ENCODE measurements around the gene BSND. TPM values are rescaled to one million over a fixed set of nuclear protein-coding genes. Genes with fewer than 3 reads are reported as not detected.

BSND gene
- total RNA-seq, 2 experiments from 2014 or later = not detected

GRCh38 chr1:55040083-55040932 lies 41.6 kb downstream of the BSND start:
- DNase-seq = no peak
- H3K9me3 Mint-ChIP-seq = no peaks in the 10 kb centered on the region
- no peak overlapping the region for H3K4me3 Mint-ChIP-seq
- H3K4me1 Mint-ChIP-seq = peaks cover 2% of the 10 kb centered on the region
- no peaks in the 10 kb centered on the region for H3K36me3 Mint-ChIP-seq
- H3K27ac Mint-ChIP-seq = no peak overlapping the region
- peaks cover 71% of the 10 kb centered on the region for H3K27me3 Mint-ChIP-seq

DNA sequence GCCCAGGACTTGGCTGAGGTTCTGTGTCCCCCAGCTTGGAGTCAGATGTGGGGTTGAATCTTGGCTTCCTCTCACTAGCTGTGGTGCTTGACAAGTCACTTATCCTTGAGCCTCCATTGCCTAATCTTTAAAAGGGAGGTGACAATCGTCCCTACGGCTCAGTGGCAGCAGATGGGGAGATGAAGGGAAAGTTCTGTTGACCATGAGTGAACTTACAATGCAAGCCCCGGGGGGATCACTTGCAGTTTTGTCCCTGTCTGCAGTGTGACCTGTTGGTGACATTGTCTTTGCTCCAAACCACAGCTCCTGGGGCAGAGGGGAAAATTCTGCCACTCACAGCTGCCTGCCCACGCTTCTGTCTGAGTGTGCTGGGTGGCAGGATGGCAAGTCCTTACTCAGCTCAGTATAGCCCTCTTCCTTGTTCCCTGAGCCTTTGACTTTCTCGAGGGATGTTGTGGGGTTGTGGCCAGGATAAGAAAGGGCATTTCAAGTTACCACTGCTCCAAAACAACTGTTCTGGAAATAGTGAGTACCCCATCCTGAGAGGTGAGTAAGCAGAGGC lies 42.3 kb downstream of the BSND start:
- Mint-ChIP-seq H3K27ac (no peak overlapping the region), H3K36me3 (no peaks in the 10 kb centered on the region), H3K9me3 (no peaks in the 10 kb centered on the region), H3K4me3 (no peak overlapping the region), H3K4me1 (peaks cover 2% of the 10 kb centered on the region), H3K27me3 (peaks cover 64% of the 10 kb centered on the region)
- no peak for DNase-seq

GRCh38 chr1:55041613-55042012 lies 42.9 kb downstream of the BSND start:
- Mint-ChIP-seq H3K4me3 (no peak overlapping the region), H3K27ac (no peak overlapping the region), H3K27me3 (peaks cover 59% of the 10 kb centered on the region), H3K36me3 (no peaks in the 10 kb centered on the region), H3K4me1 (peaks cover 2% of the 10 kb centered on the region), H3K9me3 (no peaks in the 10 kb centered on the region)
- DNase-seq = no peak

- no peak overlapping the region for H3K27ac Mint-ChIP-seq
- no peaks in the 10 kb centered on the region for H3K36me3 Mint-ChIP-seq
- H3K4me1 Mint-ChIP-seq = peaks cover 2% of the 10 kb centered on the region
- no peak for DNase-seq
- H3K9me3 Mint-ChIP-seq = no peaks in the 10 kb centered on the region
- H3K4me3 Mint-ChIP-seq = no peak overlapping the region
- peaks cover 46% of the 10 kb centered on the region for H3K27me3 Mint-ChIP-seq
Measured at GRCh38 chr1:55043011-55043410, 44.3 kb downstream of the BSND start.

- Mint-ChIP-seq H3K9me3 (no peaks in the 10 kb centered on the region), H3K4me1 (peaks cover 2% of the 10 kb centered on the region), H3K4me3 (no peak overlapping the region), H3K36me3 (no peaks in the 10 kb centered on the region), H3K27me3 (peaks cover 39% of the 10 kb centered on the region), H3K27ac (no peak overlapping the region)
- no peak for DNase-seq
Measured at GRCh38 chr1:55043726-55044125, 45.0 kb downstream of the BSND start.

GRCh38 chr1:55044617-55045397 lies 46.1 kb downstream of the BSND start:
- H3K27ac Mint-ChIP-seq = no peak overlapping the region
- no peaks in the 10 kb centered on the region for H3K36me3 Mint-ChIP-seq
- peaks cover 28% of the 10 kb centered on the region for H3K27me3 Mint-ChIP-seq
- no peak for DNase-seq
- H3K9me3 Mint-ChIP-seq = no peaks in the 10 kb centered on the region
- no peak overlapping the region for H3K4me3 Mint-ChIP-seq
- H3K4me1 Mint-ChIP-seq = peaks cover 2% of the 10 kb centered on the region

GRCh38 chr1:55045430-55045829 lies 46.7 kb downstream of the BSND start:
- no peaks in the 10 kb centered on the region for H3K9me3 Mint-ChIP-seq

GRCh38 chr1:55046871-55047270 lies 48.1 kb downstream of the BSND start:
- no peak for DNase-seq
- H3K27me3 Mint-ChIP-seq = peaks cover 7% of the 10 kb centered on the region
- no peaks in the 10 kb centered on the region for H3K36me3 Mint-ChIP-seq
- no peak overlapping the region for H3K27ac Mint-ChIP-seq
- no peaks in the 10 kb centered on the region for H3K9me3 Mint-ChIP-seq
- H3K4me1 Mint-ChIP-seq = no peaks in the 10 kb centered on the region
- no peak overlapping the region for H3K4me3 Mint-ChIP-seq

More at GRCh38 chr1:55045430-55045829, 46.7 kb downstream of the BSND start:
- Mint-ChIP-seq H3K36me3 (no peaks in the 10 kb centered on the region), H3K4me3 (no peak overlapping the region), H3K27me3 (peaks cover 22% of the 10 kb centered on the region), H3K4me1 (no peaks in the 10 kb centered on the region), H3K27ac (no peak overlapping the region)
- no peak for DNase-seq

GRCh38 chr1:55047611-55048010 lies 48.9 kb downstream of the BSND start:
- Mint-ChIP-seq H3K4me1 (no peaks in the 10 kb centered on the region), H3K27ac (no peak overlapping the region), H3K36me3 (no peaks in the 10 kb centered on the region), H3K4me3 (no peak overlapping the region), H3K27me3 (no peaks in the 10 kb centered on the region), H3K9me3 (no peaks in the 10 kb centered on the region)
- DNase-seq = no peak

GRCh38 chr1:55048453-55049270 lies 49.9 kb downstream of the BSND start:
- Mint-ChIP-seq H3K4me1 (no peaks in the 10 kb centered on the region), H3K4me3 (no peak overlapping the region), H3K9me3 (no peaks in the 10 kb centered on the region), H3K27me3 (no peaks in the 10 kb centered on the region), H3K36me3 (no peaks in the 10 kb centered on the region), H3K27ac (no peak overlapping the region)
- no peak for DNase-seq

GRCh38 chr1:55049271-55049913 lies 50.7 kb downstream of the BSND start:
- H3K4me1 Mint-ChIP-seq = no peaks in the 10 kb centered on the region
- H3K36me3 Mint-ChIP-seq = no peaks in the 10 kb centered on the region
- no peaks in the 10 kb centered on the region for H3K27me3 Mint-ChIP-seq
- no peaks in the 10 kb centered on the region for H3K9me3 Mint-ChIP-seq
- no peak overlapping the region for H3K4me3 Mint-ChIP-seq
- DNase-seq = no peak
- no peak overlapping the region for H3K27ac Mint-ChIP-seq

DNA sequence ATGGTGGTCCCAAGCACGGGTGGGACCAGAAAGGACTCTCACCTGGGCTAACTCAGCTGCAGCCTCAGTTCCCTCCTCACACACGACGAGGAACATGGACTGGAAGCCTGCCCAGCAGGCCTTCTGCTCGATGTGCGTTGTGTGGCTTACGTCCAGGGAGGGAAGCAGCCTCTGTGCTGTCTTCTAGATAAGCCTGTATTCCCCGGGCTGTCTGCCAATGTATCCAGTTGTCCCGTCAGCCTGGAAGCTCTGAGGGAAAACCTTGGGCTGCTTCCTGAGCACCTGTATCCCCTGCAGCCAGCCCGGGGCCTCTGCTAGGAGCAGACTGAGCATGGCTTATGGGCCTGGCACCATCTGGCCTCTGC lies 51.2 kb downstream of the BSND start:
- no peak overlapping the region for H3K27ac Mint-ChIP-seq
- H3K4me3 Mint-ChIP-seq = no peak overlapping the region
- H3K4me1 Mint-ChIP-seq = no peaks in the 10 kb centered on the region
- no peaks in the 10 kb centered on the region for H3K9me3 Mint-ChIP-seq
- H3K27me3 Mint-ChIP-seq = no peaks in the 10 kb centered on the region
- DNase-seq = no peak
- H3K36me3 Mint-ChIP-seq = no peaks in the 10 kb centered on the region

DNA sequence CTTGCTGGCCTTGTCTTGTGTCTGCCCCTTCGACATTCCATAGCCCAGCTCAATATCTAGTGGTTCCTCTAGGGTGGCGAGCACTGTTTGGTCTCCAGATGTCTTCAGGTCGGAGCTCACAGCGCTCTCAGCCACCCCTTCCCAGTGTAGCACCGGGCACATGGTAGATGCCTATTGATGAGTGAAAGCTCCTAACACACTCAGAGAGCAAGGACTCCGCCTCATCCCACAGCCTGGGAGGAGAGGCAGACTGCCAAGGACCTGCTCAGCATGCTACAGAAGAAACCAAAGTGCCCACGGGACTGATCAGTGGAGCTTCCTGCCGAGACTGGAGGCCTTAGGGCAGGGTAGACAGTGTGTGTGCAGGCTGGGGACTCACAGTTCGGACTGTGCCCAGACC lies 51.5 kb downstream of the BSND start:
- H3K27ac Mint-ChIP-seq = no peak overlapping the region
- no peaks in the 10 kb centered on the region for H3K36me3 Mint-ChIP-seq
- DNase-seq = no peak
- H3K4me3 Mint-ChIP-seq = no peak overlapping the region
- H3K9me3 Mint-ChIP-seq = no peaks in the 10 kb centered on the region
- H3K4me1 Mint-ChIP-seq = no peaks in the 10 kb centered on the region
- H3K27me3 Mint-ChIP-seq = no peaks in the 10 kb centered on the region

DNA sequence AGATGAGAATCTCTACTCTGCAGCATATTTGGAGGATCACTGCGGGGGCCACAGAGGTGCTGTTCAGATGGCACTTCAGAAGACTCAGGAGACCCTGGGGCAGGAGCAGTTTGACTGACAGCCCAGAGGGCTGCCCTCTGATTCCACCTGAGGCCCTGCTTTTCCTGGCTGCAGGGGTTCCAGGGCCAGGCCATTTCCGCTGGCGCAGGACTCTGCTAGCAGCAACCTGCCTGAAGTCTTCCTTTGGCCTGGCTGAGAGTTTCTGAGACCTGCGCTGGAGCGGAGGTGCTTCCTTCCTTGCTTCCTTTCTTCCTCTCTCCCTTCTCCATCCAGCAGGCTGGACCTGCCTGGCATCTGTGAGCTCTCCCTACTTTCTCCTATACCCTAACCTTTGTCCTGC lies 52.4 kb downstream of the BSND start:
- Mint-ChIP-seq H3K9me3 (no peaks in the 10 kb centered on the region), H3K4me1 (no peaks in the 10 kb centered on the region), H3K27ac (no peak overlapping the region), H3K36me3 (no peaks in the 10 kb centered on the region), H3K27me3 (no peaks in the 10 kb centered on the region), H3K4me3 (no peak overlapping the region)
- no peak for DNase-seq
